Measurements from ENCODE around the gene ARF1.

DNA sequence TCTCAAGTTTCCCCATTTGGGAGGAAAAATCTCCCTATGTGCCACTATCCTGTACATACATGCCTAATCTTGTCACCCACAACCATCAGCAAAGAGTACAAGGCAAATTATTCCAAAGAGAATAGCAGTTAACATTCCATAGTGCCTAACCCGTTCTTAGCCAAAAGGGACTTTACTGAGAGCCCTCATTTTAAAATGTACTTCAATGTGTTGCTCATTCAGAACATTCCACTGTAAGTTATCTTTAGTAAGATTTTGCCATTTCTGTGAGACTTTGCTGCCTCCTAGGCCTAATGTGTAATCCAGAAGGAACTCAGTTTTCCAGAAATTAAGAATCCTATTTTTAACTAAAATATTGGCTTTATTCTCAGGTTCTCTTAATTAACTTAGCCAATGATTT is 37.8 kb downstream of the ARF1 start:
- TF ChIP-seq, protein P1, sequence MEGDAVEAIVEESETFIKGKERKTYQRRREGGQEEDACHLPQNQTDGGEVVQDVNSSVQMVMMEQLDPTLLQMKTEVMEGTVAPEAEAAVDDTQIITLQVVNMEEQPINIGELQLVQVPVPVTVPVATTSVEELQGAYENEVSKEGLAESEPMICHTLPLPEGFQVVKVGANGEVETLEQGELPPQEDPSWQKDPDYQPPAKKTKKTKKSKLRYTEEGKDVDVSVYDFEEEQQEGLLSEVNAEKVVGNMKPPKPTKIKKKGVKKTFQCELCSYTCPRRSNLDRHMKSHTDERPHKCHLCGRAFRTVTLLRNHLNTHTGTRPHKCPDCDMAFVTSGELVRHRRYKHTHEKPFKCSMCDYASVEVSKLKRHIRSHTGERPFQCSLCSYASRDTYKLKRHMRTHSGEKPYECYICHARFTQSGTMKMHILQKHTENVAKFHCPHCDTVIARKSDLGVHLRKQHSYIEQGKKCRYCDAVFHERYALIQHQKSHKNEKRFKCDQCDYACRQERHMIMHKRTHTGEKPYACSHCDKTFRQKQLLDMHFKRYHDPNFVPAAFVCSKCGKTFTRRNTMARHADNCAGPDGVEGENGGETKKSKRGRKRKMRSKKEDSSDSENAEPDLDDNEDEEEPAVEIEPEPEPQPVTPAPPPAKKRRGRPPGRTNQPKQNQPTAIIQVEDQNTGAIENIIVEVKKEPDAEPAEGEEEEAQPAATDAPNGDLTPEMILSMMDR (IDR thresholded peaks at IDR 0.05; ENCODE audit: poor library complexity), result no peak
- TF ChIP-seq EZH2phosphoT487 (IDR thresholded peaks at IDR 0.05; ENCODE audit: low read depth, severe bottlenecking, unreplicated experiment), result no peak
